IMR-90 (cell line): ENCODE data around the gene IL13RA1.

Experiments used
- CEBPB ChIP-seq: IDR thresholded peaks from 2 replicates; pipeline ENCODE4 v1.6.1; 2012; ENCODE audit warnings: low read depth, low read length, improper control_type of control experiment
- CHD1 ChIP-seq: IDR thresholded peaks from 2 replicates; pipeline ENCODE4 v1.6.1; 2012; ENCODE audit warnings: low read depth, low read length, improper control_type of control experiment
- MAFK ChIP-seq: IDR thresholded peaks from 2 replicates; pipeline ENCODE4 v1.6.1; 2012; ENCODE audit warnings: low read depth, low read length, improper control_type of control experiment
- MAZ ChIP-seq: IDR thresholded peaks from 2 replicates; pipeline ENCODE4 v1.6.1; 2012; ENCODE audit warnings: low read depth, mild to moderate bottlenecking, low read length, improper control_type of control experiment, moderate library complexity, borderline replicate concordance
- MXI1 ChIP-seq: IDR thresholded peaks from 2 replicates; pipeline ENCODE4 v1.6.1; 2012; ENCODE audit warnings: low read depth, mild to moderate bottlenecking, low read length, moderate library complexity, borderline replicate concordance
- NFE2L2 ChIP-seq: fragments of 150-350 bp; IDR thresholded peaks from 2 replicates; pipeline ENCODE4 v1.6.1; 2016; ENCODE audit warnings: low read depth, mild to moderate bottlenecking, low read length
- POLR2A ChIP-seq: IDR thresholded peaks from 2 replicates; pipeline ENCODE4 v1.6.1; 2012; ENCODE audit warnings: mild to moderate bottlenecking, low read depth, low read length
- RAD21 ChIP-seq: IDR thresholded peaks from 2 replicates; pipeline ENCODE4 v1.6.1; 2012; ENCODE audit warnings: low read length, improper control_type of control experiment
- RCOR1 ChIP-seq: IDR thresholded peaks from 2 replicates; pipeline ENCODE4 v1.6.1; 2012; ENCODE audit warnings: mild to moderate bottlenecking, low read length, improper control_type of control experiment; ENCODE audit not compliant: insufficient replicate concordance
- RFX5 ChIP-seq: IDR thresholded peaks from 2 replicates; pipeline ENCODE4 v1.8.0; 2012; ENCODE audit warnings: low read depth, mild to moderate bottlenecking, low read length, moderate library complexity
- SMC3 ChIP-seq: fragments of 150-350 bp; IDR thresholded peaks from 2 replicates; pipeline ENCODE4 v1.6.1; 2016; ENCODE audit warnings: low read depth, mild to moderate bottlenecking, antibody characterized with exemption, low read length, moderate library complexity
- TF ChIP-seq, protein P1 (sequence below): conservative IDR thresholded peaks from 2 replicates; pipeline ENCODE4 v1.5.1; 2012; ENCODE audit warnings: mild to moderate bottlenecking, low read depth, low read length, improper control_type of control experiment
- TF ChIP-seq, protein P2 (sequence below): fragments of 150-350 bp; IDR thresholded peaks from 2 replicates; pipeline ENCODE4 v1.6.1; 2016; ENCODE audit warnings: low read depth, mild to moderate bottlenecking, low read length, moderate library complexity, borderline replicate concordance
- TF ChIP-seq, protein P3 (sequence below): fragments of 150-350 bp; IDR thresholded peaks from 2 replicates; pipeline ENCODE4 v1.6.1; 2017; ENCODE audit warnings: mild to moderate bottlenecking, antibody characterized with exemption, low read length, low read depth

DNA sequence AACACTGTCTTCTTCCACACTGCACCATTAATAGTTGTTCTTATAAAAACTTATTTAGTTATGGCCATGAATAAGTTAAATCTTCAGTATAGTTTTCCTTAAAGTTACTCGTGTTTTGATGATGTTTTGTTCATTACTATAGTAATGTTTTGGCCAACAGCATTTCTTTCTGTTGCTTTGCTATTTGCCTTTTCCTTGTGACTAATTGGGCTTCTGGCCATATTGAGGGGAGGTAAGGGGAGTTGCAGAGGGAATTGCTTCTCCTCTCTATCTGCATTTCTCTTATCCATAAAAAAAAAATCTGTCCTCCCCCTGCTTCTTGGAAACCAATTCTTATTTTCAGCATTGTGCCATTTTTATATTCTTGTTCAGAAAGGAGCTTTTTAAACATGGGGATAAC, 53.5 kb downstream of the IL13RA1 start:
- TF ChIP-seq, protein P1, sequence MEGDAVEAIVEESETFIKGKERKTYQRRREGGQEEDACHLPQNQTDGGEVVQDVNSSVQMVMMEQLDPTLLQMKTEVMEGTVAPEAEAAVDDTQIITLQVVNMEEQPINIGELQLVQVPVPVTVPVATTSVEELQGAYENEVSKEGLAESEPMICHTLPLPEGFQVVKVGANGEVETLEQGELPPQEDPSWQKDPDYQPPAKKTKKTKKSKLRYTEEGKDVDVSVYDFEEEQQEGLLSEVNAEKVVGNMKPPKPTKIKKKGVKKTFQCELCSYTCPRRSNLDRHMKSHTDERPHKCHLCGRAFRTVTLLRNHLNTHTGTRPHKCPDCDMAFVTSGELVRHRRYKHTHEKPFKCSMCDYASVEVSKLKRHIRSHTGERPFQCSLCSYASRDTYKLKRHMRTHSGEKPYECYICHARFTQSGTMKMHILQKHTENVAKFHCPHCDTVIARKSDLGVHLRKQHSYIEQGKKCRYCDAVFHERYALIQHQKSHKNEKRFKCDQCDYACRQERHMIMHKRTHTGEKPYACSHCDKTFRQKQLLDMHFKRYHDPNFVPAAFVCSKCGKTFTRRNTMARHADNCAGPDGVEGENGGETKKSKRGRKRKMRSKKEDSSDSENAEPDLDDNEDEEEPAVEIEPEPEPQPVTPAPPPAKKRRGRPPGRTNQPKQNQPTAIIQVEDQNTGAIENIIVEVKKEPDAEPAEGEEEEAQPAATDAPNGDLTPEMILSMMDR: no peak
- TF ChIP-seq RAD21: no peak
- no peak for TF ChIP-seq POLR2A
- no peak for TF ChIP-seq CEBPB
- TF ChIP-seq, protein P2, sequence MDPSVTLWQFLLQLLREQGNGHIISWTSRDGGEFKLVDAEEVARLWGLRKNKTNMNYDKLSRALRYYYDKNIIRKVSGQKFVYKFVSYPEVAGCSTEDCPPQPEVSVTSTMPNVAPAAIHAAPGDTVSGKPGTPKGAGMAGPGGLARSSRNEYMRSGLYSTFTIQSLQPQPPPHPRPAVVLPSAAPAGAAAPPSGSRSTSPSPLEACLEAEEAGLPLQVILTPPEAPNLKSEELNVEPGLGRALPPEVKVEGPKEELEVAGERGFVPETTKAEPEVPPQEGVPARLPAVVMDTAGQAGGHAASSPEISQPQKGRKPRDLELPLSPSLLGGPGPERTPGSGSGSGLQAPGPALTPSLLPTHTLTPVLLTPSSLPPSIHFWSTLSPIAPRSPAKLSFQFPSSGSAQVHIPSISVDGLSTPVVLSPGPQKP: no peak
- no peak for TF ChIP-seq RCOR1
- TF ChIP-seq, protein P3, sequence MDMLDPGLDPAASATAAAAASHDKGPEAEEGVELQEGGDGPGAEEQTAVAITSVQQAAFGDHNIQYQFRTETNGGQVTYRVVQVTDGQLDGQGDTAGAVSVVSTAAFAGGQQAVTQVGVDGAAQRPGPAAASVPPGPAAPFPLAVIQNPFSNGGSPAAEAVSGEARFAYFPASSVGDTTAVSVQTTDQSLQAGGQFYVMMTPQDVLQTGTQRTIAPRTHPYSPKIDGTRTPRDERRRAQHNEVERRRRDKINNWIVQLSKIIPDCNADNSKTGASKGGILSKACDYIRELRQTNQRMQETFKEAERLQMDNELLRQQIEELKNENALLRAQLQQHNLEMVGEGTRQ: no peak
- no peak for TF ChIP-seq MAZ
- TF ChIP-seq MAFK: no peak
- no peak for TF ChIP-seq RFX5
- no peak for TF ChIP-seq SMC3
- no peak for TF ChIP-seq MXI1
- no peak for TF ChIP-seq CHD1
- TF ChIP-seq NFE2L2: no peak
